ENCODE measurements around the gene ACR. TPM values are rescaled to one million over a fixed set of nuclear protein-coding genes. Genes with fewer than 3 reads are reported as not detected.

ACR gene
- total RNA-seq (2021; ENCODE audit: unreplicated experiment) (0.21 TPM), Bru-seq, nascent RNA (percentile 18 among the genes with signal in this experiment), BruChase-seq, experiment 1, labeled RNA remaining after a 2-hour chase (not detected), BruChase-seq, experiment 2, labeled RNA remaining after a 6-hour chase (not detected)
- polyA plus RNA-seq (2012; ENCODE audit: insufficient read length) = not detected
- long read RNA-seq = 0 reads

DNA sequence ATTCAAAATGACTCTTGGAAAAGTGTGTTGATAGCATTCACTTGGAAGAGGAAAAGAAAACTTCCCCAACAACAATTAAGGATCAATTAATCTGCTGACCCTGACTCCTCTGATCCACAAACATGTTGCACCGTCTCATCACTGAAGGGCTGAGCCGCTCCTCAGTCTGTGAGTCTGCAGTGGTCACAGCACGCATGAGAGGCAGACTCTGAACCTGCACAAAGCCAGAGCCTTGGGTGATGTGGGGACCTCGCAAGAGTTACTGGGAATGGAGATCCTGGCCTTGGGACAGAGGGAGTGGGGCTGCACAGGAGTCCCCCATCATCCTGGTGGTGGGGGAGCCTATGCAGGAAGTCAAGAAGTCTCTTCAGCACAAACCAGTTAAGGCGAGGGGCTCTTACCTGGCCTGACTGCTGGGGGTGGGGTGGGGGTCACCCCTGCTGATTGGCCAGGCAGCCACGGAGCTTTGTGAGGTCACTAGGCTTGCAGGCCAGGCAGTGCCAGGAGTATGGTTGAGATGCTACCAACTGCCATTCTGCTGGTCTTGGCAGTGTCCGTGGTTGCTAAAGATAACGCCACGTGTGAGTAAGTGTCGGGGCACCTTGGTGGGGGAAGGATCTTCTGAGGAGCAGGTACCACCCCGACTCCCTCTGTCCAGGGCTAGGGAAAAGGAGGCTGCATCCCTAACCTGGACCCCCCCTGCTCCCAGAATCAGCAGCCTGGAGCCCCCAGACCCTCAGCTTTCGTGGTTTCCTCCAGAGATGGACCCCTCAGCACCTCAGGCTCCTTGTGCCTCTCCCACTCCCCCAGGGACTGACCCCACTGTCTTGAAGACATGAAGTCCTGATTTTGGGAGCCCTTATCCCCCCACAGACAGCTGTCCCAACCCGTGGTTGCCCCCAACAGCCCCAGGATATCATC is at the start of gene ACR:
ACR (plus strand) TSS at position 477 of the 921 bp plus-strand sequence; CDS start at position 509, 32 bp downstream.
- DNase-seq (ENCODE audit: low read depth, low spot score) = no peak
- in situ Hi-C loops (cut with HindIII; ENCODE audit: low pct_unique_long_range_greater_than_20kb, low sequenced_read_pairs) (no loop called here), intact Hi-C loops (cut with micrococcal nuclease; ENCODE audit: unreplicated experiment) (no loop called here)
- Histone ChIP-seq H3K36me3 (ENCODE audit: control insufficient read depth, insufficient read depth, low read length) (no peaks in the 10 kb centered on the region), H3K4me1 (ENCODE audit: control insufficient read depth, insufficient read depth, low read length) (no peaks in the 10 kb centered on the region), H3K27ac (ENCODE audit: low read length) (no peak within 1 kb of the TSS), H3K9me3 (ENCODE audit: control insufficient read depth, insufficient read depth, low read depth, low read length) (no peaks in the 10 kb centered on the region), H3K27me3 (ENCODE audit: control insufficient read depth, insufficient read depth, low read length) (no peaks in the 10 kb centered on the region), H3K4me3 (ENCODE audit: low read depth in 2 of 2, low read length in 2 of 2) (no peak within 1 kb of the TSS)
- TF ChIP-seq, protein P1, sequence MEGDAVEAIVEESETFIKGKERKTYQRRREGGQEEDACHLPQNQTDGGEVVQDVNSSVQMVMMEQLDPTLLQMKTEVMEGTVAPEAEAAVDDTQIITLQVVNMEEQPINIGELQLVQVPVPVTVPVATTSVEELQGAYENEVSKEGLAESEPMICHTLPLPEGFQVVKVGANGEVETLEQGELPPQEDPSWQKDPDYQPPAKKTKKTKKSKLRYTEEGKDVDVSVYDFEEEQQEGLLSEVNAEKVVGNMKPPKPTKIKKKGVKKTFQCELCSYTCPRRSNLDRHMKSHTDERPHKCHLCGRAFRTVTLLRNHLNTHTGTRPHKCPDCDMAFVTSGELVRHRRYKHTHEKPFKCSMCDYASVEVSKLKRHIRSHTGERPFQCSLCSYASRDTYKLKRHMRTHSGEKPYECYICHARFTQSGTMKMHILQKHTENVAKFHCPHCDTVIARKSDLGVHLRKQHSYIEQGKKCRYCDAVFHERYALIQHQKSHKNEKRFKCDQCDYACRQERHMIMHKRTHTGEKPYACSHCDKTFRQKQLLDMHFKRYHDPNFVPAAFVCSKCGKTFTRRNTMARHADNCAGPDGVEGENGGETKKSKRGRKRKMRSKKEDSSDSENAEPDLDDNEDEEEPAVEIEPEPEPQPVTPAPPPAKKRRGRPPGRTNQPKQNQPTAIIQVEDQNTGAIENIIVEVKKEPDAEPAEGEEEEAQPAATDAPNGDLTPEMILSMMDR (IDR thresholded peaks at IDR 0.05) = no peak
- TF ChIP-seq SIN3A (IDR thresholded peaks at IDR 0.05; ENCODE audit: borderline replicate concordance, insufficient read depth, low read depth, low read length) (no peak), POLR2AphosphoS5 (IDR thresholded peaks at IDR 0.05; ENCODE audit: low read depth, low read length) (no peak), TCF7L2 (IDR thresholded peaks at IDR 0.05; ENCODE audit: low read depth, low read length) (no peak)
- TF ChIP-seq, protein P2, sequence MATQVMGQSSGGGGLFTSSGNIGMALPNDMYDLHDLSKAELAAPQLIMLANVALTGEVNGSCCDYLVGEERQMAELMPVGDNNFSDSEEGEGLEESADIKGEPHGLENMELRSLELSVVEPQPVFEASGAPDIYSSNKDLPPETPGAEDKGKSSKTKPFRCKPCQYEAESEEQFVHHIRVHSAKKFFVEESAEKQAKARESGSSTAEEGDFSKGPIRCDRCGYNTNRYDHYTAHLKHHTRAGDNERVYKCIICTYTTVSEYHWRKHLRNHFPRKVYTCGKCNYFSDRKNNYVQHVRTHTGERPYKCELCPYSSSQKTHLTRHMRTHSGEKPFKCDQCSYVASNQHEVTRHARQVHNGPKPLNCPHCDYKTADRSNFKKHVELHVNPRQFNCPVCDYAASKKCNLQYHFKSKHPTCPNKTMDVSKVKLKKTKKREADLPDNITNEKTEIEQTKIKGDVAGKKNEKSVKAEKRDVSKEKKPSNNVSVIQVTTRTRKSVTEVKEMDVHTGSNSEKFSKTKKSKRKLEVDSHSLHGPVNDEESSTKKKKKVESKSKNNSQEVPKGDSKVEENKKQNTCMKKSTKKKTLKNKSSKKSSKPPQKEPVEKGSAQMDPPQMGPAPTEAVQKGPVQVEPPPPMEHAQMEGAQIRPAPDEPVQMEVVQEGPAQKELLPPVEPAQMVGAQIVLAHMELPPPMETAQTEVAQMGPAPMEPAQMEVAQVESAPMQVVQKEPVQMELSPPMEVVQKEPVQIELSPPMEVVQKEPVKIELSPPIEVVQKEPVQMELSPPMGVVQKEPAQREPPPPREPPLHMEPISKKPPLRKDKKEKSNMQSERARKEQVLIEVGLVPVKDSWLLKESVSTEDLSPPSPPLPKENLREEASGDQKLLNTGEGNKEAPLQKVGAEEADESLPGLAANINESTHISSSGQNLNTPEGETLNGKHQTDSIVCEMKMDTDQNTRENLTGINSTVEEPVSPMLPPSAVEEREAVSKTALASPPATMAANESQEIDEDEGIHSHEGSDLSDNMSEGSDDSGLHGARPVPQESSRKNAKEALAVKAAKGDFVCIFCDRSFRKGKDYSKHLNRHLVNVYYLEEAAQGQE (IDR thresholded peaks at IDR 0.05; ENCODE audit: insufficient read depth in 1 of 2, low read depth in 2 of 2, low read length in 1 of 2) = no peak
- no peak for ATAC-seq
- CTCF ChIA-PET = no interaction called here
- POLR2A ChIA-PET = no interaction called here
- BruUV-seq (replicated peaks) = no TSS peak

DNA sequence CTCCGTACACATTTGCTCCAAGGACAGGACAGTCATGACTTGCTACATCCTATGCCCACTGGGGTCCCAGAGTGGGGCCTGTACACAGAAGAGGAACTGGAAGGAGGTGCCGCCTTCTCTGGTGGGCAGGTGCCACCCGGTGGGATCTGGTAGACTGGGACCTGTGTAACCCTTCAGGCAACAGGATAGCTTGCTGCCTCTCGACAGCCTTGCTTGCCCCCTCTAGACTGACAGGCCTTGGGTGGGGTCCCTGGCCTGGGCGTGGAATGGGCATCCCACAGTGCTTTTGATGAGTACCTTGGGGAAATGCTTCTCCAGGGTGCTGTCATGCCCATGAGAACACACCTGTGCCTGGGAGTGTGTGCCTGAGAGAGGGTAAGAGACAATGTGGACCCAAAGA is 49.6 kb upstream of the ACR start:
- no peak overlapping the region for H3K27ac ChIP-seq (ENCODE audit: low read length)
- BruUV-seq (replicated peaks) = no TSS peak
- in situ Hi-C loops (cut with HindIII; ENCODE audit: low pct_unique_long_range_greater_than_20kb, low sequenced_read_pairs) = no loop called here
- H3K27me3 ChIP-seq (ENCODE audit: control insufficient read depth, insufficient read depth, low read length) = no peaks in the 10 kb centered on the region
- TF ChIP-seq POLR2AphosphoS5 (IDR thresholded peaks at IDR 0.05; ENCODE audit: low read depth, low read length) = no peak
- no peak for ATAC-seq
- H3K36me3 ChIP-seq (ENCODE audit: control insufficient read depth, insufficient read depth, low read length) = no peaks in the 10 kb centered on the region
- ChIA-PET CTCF (no interaction called here), POLR2A (no interaction called here)
- intact Hi-C loops (cut with micrococcal nuclease; ENCODE audit: unreplicated experiment) = no loop called here
- no peaks in the 10 kb centered on the region for H3K9me3 ChIP-seq (ENCODE audit: control insufficient read depth, insufficient read depth, low read depth, low read length)
- no peaks in the 10 kb centered on the region for H3K4me1 ChIP-seq (ENCODE audit: control insufficient read depth, insufficient read depth, low read length)
- H3K4me3 ChIP-seq (ENCODE audit: low read depth in 2 of 2, low read length in 2 of 2) = no peak overlapping the region
- DNase-seq (ENCODE audit: low read depth, low spot score) = no peak

Measured in Panc1 (cell line).